Measurements from ENCODE around the gene LSAMP. TPM values are rescaled to one million over a fixed set of nuclear protein-coding genes. Genes with fewer than 3 reads are reported as not detected.

The LSAMP gene
- total RNA-seq, 1 donor from 2014 or later = 10.2 TPM

DNA sequence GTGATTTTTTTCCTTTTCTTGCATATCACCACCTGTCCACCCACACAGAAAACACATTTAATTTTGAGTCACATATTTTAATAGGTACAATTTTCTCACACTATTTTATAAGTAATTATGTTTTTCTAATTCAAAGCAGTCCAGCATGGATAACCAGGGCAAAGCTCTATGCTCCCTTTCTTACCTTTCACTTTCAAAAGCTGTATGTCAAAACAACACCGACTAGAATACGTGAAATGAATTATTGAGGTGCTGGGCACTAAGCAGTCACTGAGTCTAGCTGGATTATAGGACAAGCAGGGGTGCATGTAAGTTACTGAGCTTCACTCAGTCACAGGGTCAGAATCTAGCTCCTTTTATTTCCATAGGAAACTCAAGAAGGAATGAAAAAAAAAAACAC is 60.6 kb downstream of the LSAMP start:
- no peak overlapping the region for H3K4me3 ChIP-seq (ENCODE audit: low read depth, low read length)
- TF ChIP-seq, protein P1, sequence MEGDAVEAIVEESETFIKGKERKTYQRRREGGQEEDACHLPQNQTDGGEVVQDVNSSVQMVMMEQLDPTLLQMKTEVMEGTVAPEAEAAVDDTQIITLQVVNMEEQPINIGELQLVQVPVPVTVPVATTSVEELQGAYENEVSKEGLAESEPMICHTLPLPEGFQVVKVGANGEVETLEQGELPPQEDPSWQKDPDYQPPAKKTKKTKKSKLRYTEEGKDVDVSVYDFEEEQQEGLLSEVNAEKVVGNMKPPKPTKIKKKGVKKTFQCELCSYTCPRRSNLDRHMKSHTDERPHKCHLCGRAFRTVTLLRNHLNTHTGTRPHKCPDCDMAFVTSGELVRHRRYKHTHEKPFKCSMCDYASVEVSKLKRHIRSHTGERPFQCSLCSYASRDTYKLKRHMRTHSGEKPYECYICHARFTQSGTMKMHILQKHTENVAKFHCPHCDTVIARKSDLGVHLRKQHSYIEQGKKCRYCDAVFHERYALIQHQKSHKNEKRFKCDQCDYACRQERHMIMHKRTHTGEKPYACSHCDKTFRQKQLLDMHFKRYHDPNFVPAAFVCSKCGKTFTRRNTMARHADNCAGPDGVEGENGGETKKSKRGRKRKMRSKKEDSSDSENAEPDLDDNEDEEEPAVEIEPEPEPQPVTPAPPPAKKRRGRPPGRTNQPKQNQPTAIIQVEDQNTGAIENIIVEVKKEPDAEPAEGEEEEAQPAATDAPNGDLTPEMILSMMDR (IDR thresholded peaks at IDR 0.05; ENCODE audit: insufficient read depth, low read length, poor library complexity, severe bottlenecking) = no peak
- H3K27me3 ChIP-seq (ENCODE audit: control insufficient read depth, insufficient read depth, low read length) = no peaks in the 10 kb centered on the region
- no peak for DNase-seq (ENCODE audit: low read depth)
- H3K36me3 ChIP-seq (ENCODE audit: control insufficient read depth, insufficient read depth, low read length) = no peaks in the 10 kb centered on the region

DNA sequence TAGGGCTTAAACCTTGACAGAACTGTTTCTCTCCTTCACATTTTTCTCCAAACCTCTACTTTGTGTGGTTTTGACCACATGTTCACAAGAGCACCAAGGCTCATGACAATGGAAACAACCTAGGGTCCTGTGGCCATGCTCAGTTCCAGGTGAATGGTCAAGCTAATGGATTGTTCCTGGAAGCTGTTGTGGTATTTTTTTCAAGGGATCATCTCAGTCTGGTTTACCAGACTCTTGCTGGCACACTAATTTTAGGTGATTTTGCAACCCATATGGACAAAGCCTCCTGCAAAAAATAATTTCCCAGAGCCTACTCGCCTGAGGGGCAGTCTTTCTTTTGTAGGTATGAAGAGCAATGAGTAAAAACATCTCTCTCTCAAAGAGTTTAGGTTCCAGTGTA is 67.2 kb downstream of the LSAMP start:
- no peaks in the 10 kb centered on the region for H3K36me3 ChIP-seq (ENCODE audit: control insufficient read depth, insufficient read depth, low read length)
- TF ChIP-seq, protein P1 (IDR thresholded peaks at IDR 0.05; ENCODE audit: insufficient read depth, low read length, poor library complexity, severe bottlenecking) = no peak
- peak; percentile 38 for DNase-seq (ENCODE audit: low read depth)

DNA sequence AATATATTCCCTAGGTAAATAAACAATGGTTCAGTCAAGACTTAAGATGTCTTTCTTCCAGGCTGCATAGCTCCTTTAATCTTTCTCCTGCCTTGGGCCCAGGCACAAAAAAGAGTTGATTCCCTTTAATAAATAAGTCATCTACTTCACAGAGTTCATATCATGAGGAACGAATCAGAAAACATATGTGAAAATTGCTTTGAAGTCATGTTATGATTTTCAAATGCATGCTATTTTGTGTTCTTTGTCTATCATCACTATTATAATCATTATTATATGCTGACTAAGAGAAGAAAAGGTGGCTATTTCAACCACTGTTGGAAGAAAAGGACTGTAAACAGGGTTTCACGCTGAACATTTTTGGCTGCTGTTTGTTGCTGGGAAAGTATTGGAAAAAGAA is 70.4 kb downstream of the LSAMP start:
- no peaks in the 10 kb centered on the region for H3K27me3 ChIP-seq (ENCODE audit: control insufficient read depth, insufficient read depth, low read length)
- DNase-seq (ENCODE audit: low read depth) = no peak
- TF ChIP-seq, protein P1 (IDR thresholded peaks at IDR 0.05; ENCODE audit: insufficient read depth, low read length, poor library complexity, severe bottlenecking) = no peak
- H3K36me3 ChIP-seq (ENCODE audit: control insufficient read depth, insufficient read depth, low read length) = no peaks in the 10 kb centered on the region
- H3K4me3 ChIP-seq (ENCODE audit: low read depth, low read length) = no peak overlapping the region

More for the DNA sequence above, 67.2 kb downstream of the LSAMP start:
- no peaks in the 10 kb centered on the region for H3K27me3 ChIP-seq (ENCODE audit: control insufficient read depth, insufficient read depth, low read length)
- H3K4me3 ChIP-seq (ENCODE audit: low read depth, low read length) = no peak overlapping the region

DNA sequence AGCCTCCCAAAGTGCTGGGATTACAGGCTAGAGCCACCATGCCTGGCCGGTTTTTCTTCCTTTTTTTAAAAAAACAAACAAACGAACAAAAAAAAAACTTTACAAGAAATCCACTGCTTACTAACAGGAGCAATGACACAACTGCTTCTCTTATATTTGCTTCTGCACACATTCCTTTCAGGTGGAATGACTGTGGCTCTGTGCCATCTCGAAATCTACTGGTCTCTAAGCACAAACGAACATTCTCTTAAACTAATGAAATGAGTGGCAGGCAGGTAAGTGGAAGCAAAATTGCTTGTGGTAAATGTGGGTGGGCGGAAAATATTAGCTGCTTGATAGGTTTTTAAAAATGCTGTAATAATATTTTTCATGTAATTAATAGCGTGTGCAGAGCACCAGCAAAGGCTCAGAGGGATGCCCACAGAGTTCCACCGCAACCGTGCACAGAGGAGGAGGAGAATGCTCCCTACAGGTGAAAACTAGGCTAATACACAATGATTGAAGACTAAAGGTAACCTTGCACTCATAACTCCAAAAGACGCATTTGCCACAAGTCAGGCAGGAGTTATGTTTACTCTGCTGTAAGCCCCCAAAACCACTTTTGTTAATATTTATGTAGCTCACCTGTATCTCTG is 77.4 kb downstream of the LSAMP start:
- no peaks in the 10 kb centered on the region for H3K36me3 ChIP-seq (ENCODE audit: control insufficient read depth, insufficient read depth, low read length)
- H3K27me3 ChIP-seq (ENCODE audit: control insufficient read depth, insufficient read depth, low read length) = no peaks in the 10 kb centered on the region
- H3K4me3 ChIP-seq (ENCODE audit: low read depth, low read length) = no peak overlapping the region
- no peak for DNase-seq (ENCODE audit: low read depth)
- TF ChIP-seq, protein P1 (IDR thresholded peaks at IDR 0.05; ENCODE audit: insufficient read depth, low read length, poor library complexity, severe bottlenecking) = no peak

DNA sequence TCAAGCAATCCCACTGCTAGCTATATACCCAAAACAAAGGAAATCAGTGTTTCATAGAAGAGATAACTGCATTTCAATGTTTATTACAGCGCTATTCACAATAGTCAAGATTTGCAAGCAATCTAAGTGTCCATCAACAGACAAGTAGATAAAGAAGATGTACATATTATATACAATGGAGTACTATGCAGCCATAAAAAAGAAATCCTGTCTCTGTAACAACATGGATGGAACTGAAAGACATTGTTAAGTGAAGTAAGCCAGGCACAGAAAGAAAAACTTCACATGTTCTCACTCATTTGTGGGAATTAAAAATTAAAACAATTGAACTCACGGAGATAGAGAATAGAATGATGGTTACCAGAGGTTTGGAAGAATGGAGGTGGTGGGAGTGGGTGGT is 89.2 kb downstream of the LSAMP start:
- TF ChIP-seq, protein P1 (IDR thresholded peaks at IDR 0.05; ENCODE audit: insufficient read depth, low read length, poor library complexity, severe bottlenecking) = no peak
- Histone ChIP-seq H3K4me3 (ENCODE audit: low read depth, low read length) (no peak overlapping the region), H3K27me3 (ENCODE audit: control insufficient read depth, insufficient read depth, low read length) (no peaks in the 10 kb centered on the region), H3K36me3 (ENCODE audit: control insufficient read depth, insufficient read depth, low read length) (no peaks in the 10 kb centered on the region)
- no peak for DNase-seq (ENCODE audit: low read depth)

DNA sequence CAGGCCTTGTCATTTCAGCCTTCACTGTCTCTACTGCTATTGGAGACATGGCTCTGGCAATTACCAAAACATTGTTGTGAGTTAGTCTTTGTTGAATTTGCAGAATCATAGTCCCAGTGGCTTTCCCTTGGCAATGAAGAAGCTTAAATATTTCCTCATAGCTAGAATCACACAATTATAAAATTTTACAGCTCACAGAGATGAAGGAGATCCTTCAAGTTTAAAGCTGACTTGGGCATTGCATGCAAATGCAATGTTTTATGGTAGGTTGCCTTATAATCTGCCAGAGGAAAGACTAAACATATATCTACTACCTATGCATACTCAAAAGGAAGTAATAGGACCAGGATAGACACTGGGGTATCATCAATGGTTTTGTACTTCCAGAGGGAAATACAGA is 90.9 kb downstream of the LSAMP start:
- no peak for DNase-seq (ENCODE audit: low read depth)
- TF ChIP-seq, protein P1 (IDR thresholded peaks at IDR 0.05; ENCODE audit: insufficient read depth, low read length, poor library complexity, severe bottlenecking) = no peak
- H3K27me3 ChIP-seq (ENCODE audit: control insufficient read depth, insufficient read depth, low read length) = no peaks in the 10 kb centered on the region
- no peak overlapping the region for H3K4me3 ChIP-seq (ENCODE audit: low read depth, low read length)
- no peaks in the 10 kb centered on the region for H3K36me3 ChIP-seq (ENCODE audit: control insufficient read depth, insufficient read depth, low read length)

Measured in kidney epithelial cell (primary cell).